NCI-H1694 (cell line): Measurements from ENCODE around the gene RUBCNL.

Experiments
- DNase-seq: peaks from one replicate; lab custom pipeline; 2025; lab: John Stamatoyannopoulos, UW

Gene RUBCNL

DNA sequence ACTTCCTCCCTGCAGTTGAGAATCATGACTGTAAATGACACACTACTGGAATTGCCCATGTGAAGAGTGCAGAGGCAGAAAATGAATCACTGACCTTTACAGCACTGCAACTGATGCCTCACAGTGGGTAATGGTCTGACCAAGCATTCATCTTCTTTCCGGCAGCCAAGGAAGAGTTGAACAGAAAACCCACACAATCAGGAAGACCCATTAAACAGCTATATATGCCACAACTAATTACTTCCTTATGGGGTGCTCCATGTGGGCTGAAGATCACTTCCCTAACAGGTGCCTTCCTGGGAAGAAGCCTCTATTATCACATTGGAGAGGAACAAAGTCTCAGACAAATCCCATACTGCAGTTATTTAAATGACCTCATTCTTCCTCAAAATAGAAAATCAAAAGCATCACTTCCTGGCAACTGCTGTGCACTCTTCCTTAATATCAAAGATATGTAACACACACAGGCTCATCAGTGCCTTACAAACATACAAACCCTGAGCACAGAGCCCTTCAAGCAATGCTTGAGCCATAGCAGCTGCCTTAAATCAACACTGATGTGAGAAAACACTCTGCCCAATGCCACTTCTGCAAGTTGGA is 45.8 kb downstream of the RUBCNL start:
- DNase-seq = no peak

- DNase-seq = no peak
Measured at GRCh38 chr13:46340631-46341111, 46.4 kb downstream of the RUBCNL start.

DNA sequence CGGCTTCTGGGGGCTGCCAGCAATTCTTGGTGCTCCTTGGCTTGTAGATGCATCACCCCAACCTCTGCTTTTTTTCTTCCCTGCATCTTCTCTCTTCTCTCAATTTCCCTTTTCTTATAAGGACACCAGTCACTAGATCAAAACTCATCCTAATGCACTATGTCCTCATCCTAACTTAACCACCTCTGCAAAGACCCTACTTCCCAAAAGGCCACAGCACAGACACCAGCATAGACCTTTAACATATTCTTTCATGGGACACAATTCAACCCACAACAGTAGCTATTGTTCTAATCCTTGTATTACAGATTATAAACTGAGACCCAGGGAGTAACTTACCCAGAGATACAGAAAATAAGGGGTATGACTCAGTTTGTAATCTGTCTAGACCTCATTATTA is 47.0 kb downstream of the RUBCNL start:
- no peak for DNase-seq

- no peak for DNase-seq
Measured at GRCh38 chr13:46339035-46339666, 47.9 kb downstream of the RUBCNL start.

DNA sequence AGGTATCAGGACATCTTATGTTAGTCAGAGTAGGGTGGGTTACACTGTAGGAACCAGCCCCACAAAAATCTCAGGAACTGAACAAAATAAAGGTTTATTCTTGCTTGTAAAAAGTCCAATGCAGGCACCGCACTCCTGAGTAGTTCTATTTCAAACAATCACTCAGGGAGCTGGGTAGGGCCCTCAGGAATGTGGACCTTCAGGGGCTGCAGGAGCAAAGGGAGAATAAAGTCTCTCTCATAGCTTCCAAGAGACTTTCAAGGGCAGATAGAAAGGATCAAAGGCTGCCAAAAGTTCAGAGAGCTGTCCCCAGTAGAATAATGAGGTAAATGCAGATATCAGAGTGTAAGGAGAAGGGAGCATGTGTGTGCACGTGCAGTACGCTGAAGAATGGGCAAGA is 49.4 kb downstream of the RUBCNL start:
- no peak for DNase-seq

DNA sequence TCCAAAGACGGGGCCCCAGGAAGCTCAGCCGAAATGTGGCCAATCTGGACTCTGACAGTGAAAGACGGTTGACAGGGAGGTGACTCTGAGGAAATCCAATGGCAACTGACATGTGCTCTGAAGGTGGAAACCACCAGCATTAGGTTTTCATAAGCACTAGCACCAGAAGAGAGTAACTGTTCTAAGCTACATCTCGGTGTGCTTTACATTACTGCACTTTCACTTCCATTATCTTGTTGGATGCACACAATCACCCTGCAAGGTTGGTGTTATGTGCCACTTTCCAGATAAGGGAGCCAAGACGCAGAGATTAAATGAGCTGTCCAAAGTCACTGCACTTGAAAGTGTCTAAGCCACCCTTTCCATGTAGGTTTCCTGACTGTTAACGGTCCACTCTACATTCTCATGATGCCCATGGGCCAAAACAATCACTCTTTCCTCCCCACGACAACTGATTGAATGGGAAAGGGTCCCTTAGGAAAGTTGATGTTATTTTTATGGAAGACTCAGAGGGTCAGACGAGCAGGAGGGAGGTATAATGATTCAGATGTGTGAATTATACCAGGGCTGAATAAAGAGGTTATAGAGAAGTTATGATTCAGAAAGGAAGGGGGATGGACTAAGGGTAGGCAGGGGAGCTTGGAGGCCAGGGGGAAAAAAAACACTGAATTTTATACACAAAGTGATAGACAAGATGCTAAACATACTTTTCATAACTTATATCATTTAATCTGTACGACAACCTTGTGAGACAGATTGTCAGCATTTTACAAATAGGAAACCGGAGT is 52.8 kb downstream of the RUBCNL start:
- DNase-seq = no peak

DNA sequence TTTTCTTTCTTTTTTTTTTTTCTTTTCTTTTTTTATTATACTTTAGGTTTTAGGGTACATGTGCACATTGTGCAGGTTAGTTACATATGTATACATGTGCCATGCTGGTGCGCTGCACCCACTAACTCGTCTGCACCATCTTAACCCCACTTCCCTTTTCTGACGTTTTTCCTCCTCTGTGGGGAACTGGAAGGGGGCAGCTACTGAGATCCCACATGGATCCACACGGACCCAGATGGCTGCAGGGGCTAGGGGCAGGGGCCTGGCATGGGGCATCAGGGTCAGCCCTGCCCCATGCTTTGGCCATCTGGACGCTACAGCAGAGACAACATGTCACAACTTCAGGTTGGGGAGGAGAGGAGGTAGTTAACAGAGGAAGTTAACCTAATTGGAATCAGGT is 54.3 kb downstream of the RUBCNL start:
- DNase-seq = no peak

DNA sequence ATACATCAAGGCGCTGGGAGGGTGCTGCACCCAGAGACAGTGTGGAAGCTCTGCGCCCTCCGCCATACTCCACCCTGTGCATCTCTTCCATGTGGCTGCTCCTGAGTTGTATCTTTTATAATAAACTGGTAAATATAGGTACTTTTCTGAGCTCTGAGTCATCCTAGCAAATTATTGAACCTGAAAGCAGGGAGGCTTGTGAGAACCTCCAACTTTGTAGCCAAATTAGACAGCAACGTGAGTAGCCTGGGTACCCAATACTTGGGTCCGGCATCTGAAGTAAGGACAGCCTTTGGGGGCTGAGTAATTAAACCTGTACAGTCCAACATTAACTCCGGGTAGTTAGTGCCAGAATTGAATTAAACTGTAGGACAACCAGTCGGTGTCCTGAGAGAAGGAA is 57.4 kb downstream of the RUBCNL start:
- DNase-seq = no peak

DNA sequence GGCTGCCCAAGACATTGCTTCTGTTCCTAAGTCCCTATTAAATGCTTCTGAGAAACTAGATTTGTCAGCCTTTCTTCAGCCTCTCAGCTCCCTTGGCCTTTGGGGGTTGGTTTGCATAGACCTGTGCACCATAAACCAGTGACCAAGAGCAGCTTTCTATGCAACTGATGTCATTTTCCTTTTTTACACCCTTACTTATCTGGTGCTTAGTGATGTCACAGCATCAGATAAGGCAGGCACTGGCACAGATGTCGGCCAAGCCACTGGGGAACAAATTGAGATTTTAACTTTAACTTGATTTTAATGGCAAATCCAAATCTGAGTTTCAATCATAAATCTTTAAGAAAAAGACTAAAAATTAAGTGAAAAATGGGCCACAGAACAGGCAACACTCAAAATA is 59.8 kb downstream of the RUBCNL start:
- no peak for DNase-seq

- DNase-seq = no peak
Measured at GRCh38 chr13:46324976-46325375, 62.1 kb downstream of the RUBCNL start.

DNA sequence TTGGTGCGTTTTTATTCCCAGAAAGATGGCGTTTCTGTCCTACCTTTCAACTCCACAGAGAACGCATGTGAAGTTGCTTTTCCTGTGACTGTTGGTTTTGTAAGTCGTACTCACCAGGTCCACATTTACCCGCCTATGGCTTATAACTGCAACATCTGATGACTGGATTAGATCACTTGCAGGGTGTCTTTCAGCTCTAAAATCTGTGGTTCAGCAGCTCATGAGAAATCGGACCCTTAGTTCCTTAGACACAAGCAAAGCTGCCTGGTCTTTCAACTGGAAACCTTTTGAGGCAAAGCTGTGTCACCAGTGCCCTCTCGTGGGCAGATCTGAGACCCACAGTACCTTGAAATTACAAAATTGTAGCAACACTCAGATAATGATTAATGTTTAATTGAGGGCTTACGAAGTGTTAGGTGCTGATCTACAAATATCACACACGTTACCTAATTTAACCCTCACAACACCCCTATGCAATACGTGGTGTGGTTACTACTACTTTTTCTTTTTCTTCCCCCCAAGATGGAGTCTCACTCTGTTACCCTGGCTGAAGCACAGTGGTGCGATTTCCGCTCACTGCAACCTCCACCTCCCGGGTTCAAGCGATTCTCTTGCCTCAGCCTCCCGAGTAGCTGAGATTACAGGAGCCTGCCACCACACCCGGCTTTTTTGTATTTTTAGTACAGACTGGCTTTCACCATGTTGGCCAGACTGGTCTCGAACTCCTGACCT is 65.4 kb downstream of the RUBCNL start:
- peak; percentile 50 for DNase-seq

GRCh38 chr13:46320821-46321220 is 66.2 kb downstream of the RUBCNL start:
- no peak for DNase-seq

DNA sequence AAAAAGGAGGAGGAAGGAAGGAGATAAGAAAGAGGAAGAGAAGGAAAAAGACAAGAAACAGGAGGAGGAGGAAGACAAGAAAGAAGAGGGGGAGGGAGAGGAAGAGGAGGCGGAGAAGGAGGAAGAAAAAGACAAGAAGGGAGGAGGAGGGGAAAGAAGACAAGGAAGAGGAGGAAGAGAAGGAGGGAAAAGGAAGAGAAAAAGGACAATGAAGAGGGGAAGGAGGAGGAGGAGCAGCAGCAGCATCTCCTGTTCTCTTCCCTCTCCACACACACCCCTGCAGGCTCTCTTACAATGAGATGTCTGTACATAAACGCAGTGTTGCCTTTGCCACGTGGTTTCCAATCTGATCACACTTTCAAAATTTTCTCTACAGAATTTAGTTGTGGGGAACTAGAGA is 66.6 kb downstream of the RUBCNL start:
- DNase-seq = no peak

- DNase-seq = no peak
Measured at GRCh38 chr13:46318986-46319385, 68.1 kb downstream of the RUBCNL start.

- no peak for DNase-seq
Measured at GRCh38 chr13:46317120-46317519, 69.9 kb downstream of the RUBCNL start.

GRCh38 chr13:46315491-46316075 is 71.5 kb downstream of the RUBCNL start:
- DNase-seq = no peak

GRCh38 chr13:46315036-46315435 is 72.0 kb downstream of the RUBCNL start:
- DNase-seq = no peak

DNA sequence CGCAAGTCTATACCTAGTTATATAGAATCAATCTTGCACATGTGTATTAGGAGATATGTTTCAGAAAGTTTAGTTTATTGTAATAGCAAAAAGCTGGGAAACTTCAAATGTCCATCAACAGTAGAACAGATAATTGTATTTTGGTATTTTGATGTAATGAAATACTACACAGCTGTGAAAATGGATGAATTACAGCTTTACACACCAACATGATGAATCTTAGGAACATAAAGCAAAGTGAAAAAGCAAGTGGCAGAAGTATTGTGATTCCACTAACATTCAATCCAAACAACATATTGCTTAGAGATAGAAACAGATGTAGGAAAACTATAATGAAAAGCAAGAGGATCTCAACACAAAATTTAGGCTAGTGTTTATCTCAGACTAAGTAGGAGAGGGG is 72.5 kb downstream of the RUBCNL start:
- no peak for DNase-seq

- no peak for DNase-seq
Measured at GRCh38 chr13:46313432-46314257, 73.4 kb downstream of the RUBCNL start.

DNA sequence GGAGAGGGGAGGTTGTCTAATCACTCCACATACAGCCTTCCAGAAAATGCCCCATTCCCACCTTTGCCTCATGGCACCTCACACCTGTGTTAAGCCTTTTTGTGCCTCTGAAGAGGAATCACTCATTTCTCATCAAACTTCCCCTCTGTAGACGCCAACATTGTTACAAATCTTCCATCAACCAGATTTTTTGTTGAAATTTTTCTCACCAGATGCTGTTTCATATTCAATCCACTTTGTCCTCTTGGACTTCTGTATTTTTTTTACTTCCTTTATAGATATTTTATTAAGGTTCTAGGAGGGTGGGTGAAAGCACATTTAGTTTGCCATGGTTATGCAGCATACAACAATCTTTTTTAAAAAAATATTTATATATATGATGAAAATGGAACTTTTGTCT is 74.0 kb downstream of the RUBCNL start:
- no peak for DNase-seq

DNA sequence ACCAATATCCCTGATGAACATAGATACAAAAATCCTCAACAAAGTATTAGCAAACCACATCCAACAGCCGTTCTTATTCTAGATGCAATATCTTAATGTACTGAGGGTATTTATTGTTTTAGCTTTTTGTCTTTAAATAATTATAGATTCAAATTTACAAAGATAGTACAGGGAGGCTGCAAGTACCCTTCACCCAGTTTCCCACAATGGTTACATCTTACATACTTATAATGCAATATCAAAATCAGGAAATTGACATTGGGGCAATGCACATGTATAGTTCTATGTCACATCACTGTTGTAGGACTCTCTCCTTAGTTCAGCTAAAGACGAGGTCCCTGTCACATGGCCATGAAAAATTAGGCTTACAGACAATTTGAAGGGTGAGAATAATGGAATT is 75.8 kb downstream of the RUBCNL start:
- no peak for DNase-seq
